ENCODE data around the gene PRAMEF4.
"Not testable (repeated sequence)": the region's sequence is repeated elsewhere in the genome, so short reads cannot be mapped to it uniquely, and the experiment has no call there.

PRAMEF4 gene

DNA sequence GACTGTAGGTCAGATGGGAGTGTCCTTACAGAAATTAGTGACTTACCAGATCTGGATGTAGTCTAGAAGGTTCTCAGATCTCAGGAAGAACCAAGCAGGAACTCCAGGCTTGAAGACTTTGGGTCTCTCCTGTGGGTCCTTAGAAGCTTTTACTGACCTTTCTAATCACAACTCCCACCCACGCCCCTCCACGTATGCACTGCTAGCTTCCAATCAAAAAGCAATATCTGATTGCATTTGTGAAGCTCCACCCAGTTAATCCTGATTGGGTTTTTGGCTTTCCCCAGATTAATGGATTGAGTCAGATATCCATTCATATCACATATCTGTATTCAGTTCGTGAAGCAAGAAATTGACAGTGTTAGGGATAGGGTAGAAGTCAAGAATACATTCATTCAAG is at the start of gene PRAMEF4:
Gene PRAMEF4, minus strand, starts transcription at position 101 of the 400 bp plus-strand sequence. CDS start 2,807 bp downstream, outside the sequence.
- not testable (repeated sequence) for H3K36me3 ChIP-seq (ENCODE audit: insufficient read depth, low read depth, low read length); H3K4me1 ChIP-seq (ENCODE audit: insufficient read depth, low read length); H3K4me3 ChIP-seq (ENCODE audit: low read length); H3K9ac ChIP-seq (ENCODE audit: low read depth, low read length); H3K27ac ChIP-seq (ENCODE audit: low read length); H3K9me3 ChIP-seq (ENCODE audit: insufficient read depth, low read depth, low read length); H3K27me3 ChIP-seq (ENCODE audit: insufficient read depth, low read length)

DNA sequence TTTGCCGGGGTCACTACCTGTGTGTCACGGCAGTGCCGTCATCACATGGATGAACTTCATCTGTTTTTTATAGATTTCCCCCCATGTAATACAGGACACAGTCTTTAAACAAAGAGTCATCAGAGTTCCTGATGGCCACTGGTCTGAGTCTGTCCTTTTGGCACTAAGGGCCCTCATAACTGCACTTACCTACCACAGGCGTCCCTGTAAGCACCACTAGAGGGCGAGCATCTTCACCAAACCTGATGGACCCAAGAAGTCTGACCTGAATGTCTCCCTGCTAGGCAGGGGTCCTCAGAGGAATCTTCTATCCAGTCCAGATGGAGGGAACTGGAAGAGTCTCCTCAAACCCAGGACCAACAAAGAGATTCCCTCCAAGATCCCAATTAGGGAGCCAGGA is 38.4 kb upstream of the PRAMEF4 start:
- H3K27ac ChIP-seq (ENCODE audit: low read length), result not testable (repeated sequence)

DNA sequence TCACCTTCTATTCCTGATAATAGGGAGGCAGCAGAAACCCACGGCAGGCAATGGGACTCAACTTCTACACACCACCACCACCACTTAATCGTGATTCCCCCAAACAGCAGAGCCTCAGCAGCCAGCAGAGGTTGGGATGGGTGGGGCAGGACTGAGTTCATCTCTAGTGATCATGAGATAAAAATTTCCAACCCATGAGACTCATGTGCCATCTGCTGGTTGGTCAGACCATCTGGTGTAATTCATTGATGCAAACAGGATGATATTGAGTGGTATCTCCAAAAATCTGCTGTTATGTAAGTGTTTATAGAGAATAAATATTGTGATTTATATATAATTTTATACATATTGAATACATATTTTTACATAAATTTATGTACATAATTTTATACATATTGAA is 35.7 kb upstream of the PRAMEF4 start:
- not testable (repeated sequence) for H3K9ac ChIP-seq (ENCODE audit: low read depth, low read length); H3K4me1 ChIP-seq (ENCODE audit: insufficient read depth, low read length); H3K36me3 ChIP-seq (ENCODE audit: insufficient read depth, low read depth, low read length); H3K9me3 ChIP-seq (ENCODE audit: insufficient read depth, low read depth, low read length); H3K27me3 ChIP-seq (ENCODE audit: insufficient read depth, low read length); H3K27ac ChIP-seq (ENCODE audit: low read length); H3K4me3 ChIP-seq (ENCODE audit: low read length)

More for the DNA sequence above, 38.4 kb upstream of the PRAMEF4 start:
- H3K36me3 ChIP-seq (ENCODE audit: insufficient read depth, low read depth, low read length); H3K4me1 ChIP-seq (ENCODE audit: insufficient read depth, low read length); H3K9ac ChIP-seq (ENCODE audit: low read depth, low read length); H3K9me3 ChIP-seq (ENCODE audit: insufficient read depth, low read depth, low read length); H3K27me3 ChIP-seq (ENCODE audit: insufficient read depth, low read length); H3K4me3 ChIP-seq (ENCODE audit: low read length): not testable (repeated sequence)

DNA sequence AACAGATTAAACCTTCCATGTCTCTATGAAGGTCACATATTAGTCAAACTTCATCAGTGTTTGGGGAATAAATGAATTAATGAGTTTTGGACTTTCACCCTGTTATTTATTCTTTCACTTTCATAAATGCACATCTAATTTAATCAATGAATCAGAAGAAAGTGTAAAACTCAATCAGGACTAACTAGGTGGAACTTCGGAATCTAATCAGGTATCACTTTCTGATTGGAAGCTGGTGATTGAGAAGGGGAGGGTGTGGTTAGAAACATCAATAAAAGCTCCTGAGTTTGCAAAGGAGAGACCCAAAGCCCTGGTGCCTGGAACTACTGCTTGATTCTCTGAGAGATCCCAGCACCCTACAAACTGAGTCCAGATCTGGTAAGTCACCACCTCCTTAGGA is 30.3 kb upstream of the PRAMEF4 start, which contains the start of gene PRAMEF7:
Gene PRAMEF7, plus strand, starts transcription at position 301 of the 400 bp plus-strand sequence. CDS start 1,083 bp downstream, outside the sequence.
- H3K9me3 ChIP-seq (ENCODE audit: insufficient read depth, low read depth, low read length); H3K27me3 ChIP-seq (ENCODE audit: insufficient read depth, low read length); H3K36me3 ChIP-seq (ENCODE audit: insufficient read depth, low read depth, low read length); H3K9ac ChIP-seq (ENCODE audit: low read depth, low read length); H3K4me3 ChIP-seq (ENCODE audit: low read length); H3K27ac ChIP-seq (ENCODE audit: low read length); H3K4me1 ChIP-seq (ENCODE audit: insufficient read depth, low read length): not testable (repeated sequence)

DNA sequence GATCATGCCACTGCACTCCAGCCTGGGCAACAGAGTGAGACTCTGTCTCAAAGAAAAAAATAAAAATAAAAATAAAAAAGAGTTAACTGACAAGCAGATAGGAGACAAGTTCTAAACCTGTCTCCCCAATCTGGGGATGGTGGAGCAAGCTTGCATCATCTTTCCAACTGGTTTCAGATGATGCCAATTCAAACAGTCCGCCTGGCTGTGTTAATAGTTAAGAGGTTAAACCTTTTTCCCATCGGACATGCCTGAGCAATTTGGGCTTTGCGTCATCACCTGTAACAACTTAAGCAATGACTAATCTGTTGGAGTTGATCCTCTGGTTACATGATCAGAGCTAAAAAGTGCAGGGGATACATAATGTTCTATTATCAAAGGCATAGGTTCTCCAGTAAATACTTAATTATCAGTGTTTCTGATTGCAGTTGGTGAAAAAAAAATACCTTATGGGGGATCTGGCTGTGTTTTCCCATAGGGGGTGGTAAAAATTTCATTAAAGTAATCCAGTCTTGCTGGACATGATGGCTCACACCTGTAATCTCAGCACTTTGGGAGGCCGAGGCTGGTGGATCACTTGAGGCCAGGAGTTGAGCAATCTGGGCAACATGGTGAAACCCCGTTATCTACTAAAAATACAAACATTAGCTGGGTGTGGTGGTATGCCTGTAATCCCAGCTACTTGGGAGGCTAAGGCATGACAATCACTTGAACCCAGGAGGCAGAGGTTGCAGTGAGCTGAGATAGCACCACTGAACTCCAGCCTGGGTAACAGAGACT is 18.0 kb upstream of the PRAMEF4 start:
- H3K4me3 ChIP-seq (ENCODE audit: low read length); H3K27ac ChIP-seq (ENCODE audit: low read length); H3K4me1 ChIP-seq (ENCODE audit: insufficient read depth, low read length); H3K27me3 ChIP-seq (ENCODE audit: insufficient read depth, low read length); H3K36me3 ChIP-seq (ENCODE audit: insufficient read depth, low read depth, low read length); H3K9me3 ChIP-seq (ENCODE audit: insufficient read depth, low read depth, low read length); H3K9ac ChIP-seq (ENCODE audit: low read depth, low read length): not testable (repeated sequence)

DNA sequence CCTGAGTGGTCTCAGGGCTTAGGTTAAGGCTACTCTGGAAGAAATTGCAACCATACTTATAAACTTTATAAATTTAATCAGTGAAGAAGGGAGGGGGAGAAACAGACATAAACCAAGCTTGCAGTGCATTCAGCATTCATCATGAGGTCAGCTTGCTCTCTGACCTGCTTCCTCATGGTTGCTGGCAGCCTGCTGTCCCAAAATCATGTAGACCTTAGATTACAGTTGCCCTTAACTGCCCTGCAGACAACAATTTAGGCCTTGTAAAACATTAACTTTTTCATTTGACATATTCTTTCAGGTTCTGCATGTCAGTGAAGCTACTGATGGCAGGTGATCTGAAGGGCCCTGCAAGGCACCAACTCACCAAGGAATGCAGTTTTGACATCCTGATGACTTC is 13.2 kb upstream of the PRAMEF4 start:
- H3K27me3 ChIP-seq (ENCODE audit: insufficient read depth, low read length); H3K4me3 ChIP-seq (ENCODE audit: low read length); H3K9ac ChIP-seq (ENCODE audit: low read depth, low read length); H3K4me1 ChIP-seq (ENCODE audit: insufficient read depth, low read length); H3K27ac ChIP-seq (ENCODE audit: low read length); H3K36me3 ChIP-seq (ENCODE audit: insufficient read depth, low read depth, low read length); H3K9me3 ChIP-seq (ENCODE audit: insufficient read depth, low read depth, low read length): not testable (repeated sequence)

DNA sequence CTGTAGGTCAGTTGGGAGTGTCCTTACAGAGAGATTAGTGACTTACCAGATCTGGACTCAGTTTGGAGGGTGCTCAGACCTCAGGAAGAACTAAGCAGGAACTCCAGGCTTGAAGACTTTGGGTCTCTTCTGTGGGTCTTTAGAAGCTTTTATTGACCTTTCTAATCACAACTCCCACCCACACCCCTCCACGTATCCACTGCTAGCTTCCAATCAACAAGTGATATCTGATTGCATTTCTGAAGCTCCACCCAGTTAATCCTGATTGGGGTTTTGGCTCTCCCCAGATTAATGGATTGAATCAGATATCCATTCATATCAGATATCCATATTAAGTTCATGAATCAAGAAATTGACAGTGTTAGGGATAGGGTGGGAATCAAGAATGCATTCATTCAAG is 12.2 kb upstream of the PRAMEF4 start, which contains the start of gene PRAMEF10:
Gene PRAMEF10, minus strand, starts transcription at position 101 of the 400 bp plus-strand sequence. CDS start 2,423 bp downstream, outside the sequence.
- H3K9me3 ChIP-seq (ENCODE audit: insufficient read depth, low read depth, low read length); H3K27ac ChIP-seq (ENCODE audit: low read length); H3K4me3 ChIP-seq (ENCODE audit: low read length); H3K9ac ChIP-seq (ENCODE audit: low read depth, low read length); H3K4me1 ChIP-seq (ENCODE audit: insufficient read depth, low read length); H3K27me3 ChIP-seq (ENCODE audit: insufficient read depth, low read length); H3K36me3 ChIP-seq (ENCODE audit: insufficient read depth, low read depth, low read length): not testable (repeated sequence)

DNA sequence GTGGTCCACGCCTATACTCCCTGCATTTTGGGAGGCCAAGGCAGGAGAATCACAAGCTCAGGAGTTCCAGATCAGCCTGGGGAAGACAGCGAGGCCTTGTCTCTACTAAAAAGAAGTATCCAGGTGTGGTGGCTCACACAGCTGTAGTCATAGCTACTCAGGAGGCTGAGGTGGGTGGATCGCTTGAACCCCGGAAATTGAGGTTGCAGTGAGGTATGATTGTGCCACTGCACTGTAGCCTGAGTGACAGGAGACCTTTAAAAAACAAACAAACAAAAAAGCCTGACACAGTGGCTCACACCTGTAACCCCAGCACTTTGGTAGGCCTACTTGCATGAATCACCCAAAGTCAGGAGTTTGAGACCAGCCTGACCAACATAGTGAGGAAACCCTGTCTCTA is 7.5 kb downstream of the PRAMEF4 start:
- not testable (repeated sequence) for H3K27ac ChIP-seq (ENCODE audit: low read length); H3K9me3 ChIP-seq (ENCODE audit: insufficient read depth, low read depth, low read length); H3K9ac ChIP-seq (ENCODE audit: low read depth, low read length); H3K4me3 ChIP-seq (ENCODE audit: low read length); H3K36me3 ChIP-seq (ENCODE audit: insufficient read depth, low read depth, low read length); H3K4me1 ChIP-seq (ENCODE audit: insufficient read depth, low read length); H3K27me3 ChIP-seq (ENCODE audit: insufficient read depth, low read length)

DNA sequence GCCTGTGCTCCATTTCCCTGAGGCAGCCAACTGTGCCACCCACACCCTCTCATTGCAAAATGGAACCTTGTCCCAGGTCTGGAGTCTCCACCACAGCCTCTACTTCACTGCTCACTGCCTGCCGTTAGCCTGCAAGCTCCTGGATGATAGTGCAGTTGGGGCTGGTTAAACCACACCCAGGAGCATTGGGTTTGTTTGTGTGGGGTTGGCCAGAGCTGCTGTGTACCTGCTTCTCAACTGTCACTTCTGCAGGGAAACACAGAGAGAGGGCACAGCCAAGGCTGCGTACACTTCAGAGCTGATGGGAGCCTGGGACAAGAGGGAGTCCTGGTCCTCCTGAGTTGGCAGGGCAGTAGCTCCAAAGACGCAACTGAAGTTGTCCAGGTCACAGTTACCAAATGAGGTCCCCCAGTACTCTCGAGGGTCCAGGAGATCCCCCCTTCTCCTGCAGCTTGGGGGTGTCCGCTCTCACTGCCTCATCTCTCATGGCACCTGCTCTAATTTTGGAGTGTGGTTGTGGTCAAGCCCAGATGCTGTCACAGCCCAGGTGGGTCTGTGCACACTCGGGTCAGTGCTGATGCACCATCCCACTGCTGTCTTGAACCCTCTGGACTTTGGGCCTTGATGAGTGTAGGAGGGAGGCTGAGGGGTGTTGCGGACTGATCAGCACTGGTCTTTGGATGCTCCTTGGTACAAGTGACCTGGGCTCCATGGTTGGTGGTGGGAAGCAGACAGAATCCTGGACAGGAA is 22.7 kb downstream of the PRAMEF4 start:
- not testable (repeated sequence) for H3K27me3 ChIP-seq (ENCODE audit: insufficient read depth, low read length); H3K4me3 ChIP-seq (ENCODE audit: low read length); H3K4me1 ChIP-seq (ENCODE audit: insufficient read depth, low read length); H3K36me3 ChIP-seq (ENCODE audit: insufficient read depth, low read depth, low read length); H3K27ac ChIP-seq (ENCODE audit: low read length); H3K9ac ChIP-seq (ENCODE audit: low read depth, low read length)
- peaks cover 20% of the 10 kb centered on the region for H3K9me3 ChIP-seq (ENCODE audit: insufficient read depth, low read depth, low read length)

DNA sequence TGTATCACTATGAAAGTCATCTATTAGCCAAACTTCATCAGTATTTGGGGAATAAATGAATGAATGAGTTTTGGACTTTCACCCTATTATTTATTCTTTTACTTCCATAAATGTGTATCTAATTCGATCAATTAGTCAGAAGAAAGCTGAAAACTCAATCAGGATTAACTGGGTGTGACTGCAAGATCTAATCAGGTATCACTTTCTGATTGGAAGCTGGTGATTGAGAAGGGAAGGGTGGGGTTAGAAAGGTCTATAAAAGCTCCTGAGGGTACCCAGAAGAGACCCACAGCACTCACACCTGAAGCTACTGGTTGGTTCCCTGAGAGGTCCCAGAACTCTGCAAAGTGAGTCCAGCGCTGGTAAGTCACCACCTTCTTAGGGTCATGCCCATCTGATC is 29.2 kb downstream of the PRAMEF4 start, which contains the start of gene PRAMEF2:
Gene PRAMEF2, plus strand, starts transcription at position 301 of the 400 bp plus-strand sequence. CDS start 1,924 bp downstream, outside the sequence.
- not testable (repeated sequence) for H3K27me3 ChIP-seq (ENCODE audit: insufficient read depth, low read length); H3K27ac ChIP-seq (ENCODE audit: low read length); H3K36me3 ChIP-seq (ENCODE audit: insufficient read depth, low read depth, low read length); H3K4me1 ChIP-seq (ENCODE audit: insufficient read depth, low read length); H3K9ac ChIP-seq (ENCODE audit: low read depth, low read length); H3K4me3 ChIP-seq (ENCODE audit: low read length)
- peaks cover 49% of the 10 kb centered on the region for H3K9me3 ChIP-seq (ENCODE audit: insufficient read depth, low read depth, low read length)

DNA sequence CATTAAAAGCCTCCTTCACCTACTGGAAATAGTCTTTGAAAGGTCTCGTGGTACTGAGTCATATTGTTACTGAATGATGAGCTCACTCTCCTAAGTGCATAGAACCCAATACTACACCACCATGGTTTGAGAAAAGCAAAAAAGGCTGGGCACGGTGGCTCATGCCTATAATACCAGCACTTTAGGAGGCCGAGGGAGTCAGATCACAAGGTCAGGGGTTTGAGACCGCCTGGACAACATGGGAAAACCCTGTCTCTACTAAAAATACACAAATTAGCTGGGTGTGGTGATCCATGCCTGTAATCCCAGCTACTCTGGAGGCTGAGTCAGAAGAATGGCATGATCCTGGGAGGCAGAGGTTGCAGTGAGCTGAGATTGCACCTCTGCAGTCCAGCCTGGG is 34.2 kb downstream of the PRAMEF4 start:
- Histone ChIP-seq H3K9me3 (ENCODE audit: insufficient read depth, low read depth, low read length) (peaks cover 62% of the 10 kb centered on the region), H3K4me1 (ENCODE audit: insufficient read depth, low read length) (no peaks in the 10 kb centered on the region), H3K9ac (ENCODE audit: low read depth, low read length) (no peak overlapping the region), H3K4me3 (ENCODE audit: low read length) (no peak overlapping the region), H3K27me3 (ENCODE audit: insufficient read depth, low read length) (no peaks in the 10 kb centered on the region), H3K27ac (ENCODE audit: low read length) (no peak overlapping the region), H3K36me3 (ENCODE audit: insufficient read depth, low read depth, low read length) (no peaks in the 10 kb centered on the region)

DNA sequence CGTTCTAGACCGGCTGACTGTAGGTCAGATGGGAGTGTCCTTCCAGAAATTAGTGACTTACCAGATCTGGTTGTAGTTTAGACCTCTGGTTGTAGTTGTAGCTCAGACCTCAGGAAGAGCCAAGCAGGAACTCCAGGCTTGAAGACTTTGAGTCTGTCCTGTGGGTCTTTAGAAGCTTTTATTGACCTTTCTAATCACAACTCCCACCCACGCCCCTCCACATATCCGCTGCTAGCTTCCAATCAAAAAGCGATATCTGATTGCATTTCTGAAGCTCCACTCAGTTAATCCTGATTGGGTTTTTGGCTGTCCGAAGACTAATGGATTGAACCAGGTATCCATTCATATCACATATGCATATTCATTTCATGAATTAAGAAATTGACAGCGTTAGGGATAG is 37.4 kb downstream of the PRAMEF4 start, which contains the start of gene HNRNPCL1:
Gene HNRNPCL1, minus strand, starts transcription at position 101 of the 400 bp plus-strand sequence. CDS start 431 bp downstream, outside the sequence.
- H3K9ac ChIP-seq (ENCODE audit: low read depth, low read length), result not testable (repeated sequence)

More for the DNA sequence above, 37.4 kb downstream of the PRAMEF4 start, which contains the start of gene HNRNPCL1:
- peaks cover 49% of the 10 kb centered on the region for H3K9me3 ChIP-seq (ENCODE audit: insufficient read depth, low read depth, low read length)
- H3K27ac ChIP-seq (ENCODE audit: low read length); H3K4me3 ChIP-seq (ENCODE audit: low read length); H3K36me3 ChIP-seq (ENCODE audit: insufficient read depth, low read depth, low read length); H3K27me3 ChIP-seq (ENCODE audit: insufficient read depth, low read length); H3K4me1 ChIP-seq (ENCODE audit: insufficient read depth, low read length): not testable (repeated sequence)
